ENCODE results near the gene SYNGR3. TPM values are rescaled to one million over a fixed set of nuclear protein-coding genes. Genes with fewer than 3 reads are reported as not detected.

Gene SYNGR3
- polyA plus RNA-seq, 3 donors: 0.20 to 0.29 TPM; not detected in 1

DNA sequence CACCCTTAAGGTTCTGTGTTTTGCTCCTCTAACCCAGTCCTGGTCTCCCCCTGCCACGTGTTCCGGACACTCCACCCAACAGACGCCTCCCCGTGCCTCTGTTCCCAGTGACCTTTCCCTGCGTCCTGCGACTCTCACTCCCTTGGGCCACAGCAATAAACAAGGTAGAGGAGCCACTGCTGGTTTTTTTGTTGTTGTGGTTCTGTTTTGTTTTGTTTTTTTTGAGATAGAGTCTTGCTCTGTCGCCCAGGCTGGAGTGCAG is 26.1 kb downstream of the SYNGR3 start:
- peak overlapping the region; percentile 20 for H3K9ac ChIP-seq (ENCODE audit: insufficient read depth, low read length, poor library complexity, severe bottlenecking)

DNA sequence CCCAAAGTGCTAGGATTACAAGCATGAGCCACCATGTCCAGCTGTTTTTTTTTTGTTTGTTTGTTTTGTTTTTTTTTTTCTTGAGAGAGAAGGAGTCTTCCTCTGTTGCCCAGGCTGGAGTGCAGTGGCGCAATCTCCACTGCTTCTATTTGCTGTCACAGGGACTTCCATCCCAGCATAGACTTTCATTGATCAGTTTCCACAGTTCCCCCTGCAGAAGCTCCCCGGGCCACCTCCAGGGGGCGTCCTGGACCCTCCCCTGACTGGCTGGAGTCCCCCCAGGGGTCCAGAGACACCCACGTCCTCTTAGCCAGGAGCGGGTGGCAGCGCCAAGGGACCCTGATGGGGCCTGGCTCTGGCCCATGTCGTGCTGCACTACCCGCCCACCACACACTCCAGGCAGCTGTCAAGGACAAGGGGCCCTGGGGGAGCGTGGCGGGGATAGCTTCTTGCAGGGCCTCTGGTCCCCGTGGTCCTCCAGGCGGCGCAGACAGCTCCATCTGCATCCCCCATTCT is 26.7 kb downstream of the SYNGR3 start:
- Histone ChIP-seq H3K4me1 (ENCODE audit: control insufficient read depth in 1 of 2, insufficient read depth in 2 of 2, low read length in 2 of 2) (peaks cover 7 to 26% of the 10 kb centered on the region in 2 donors), H3K4me2 (replicated peaks; ENCODE audit: extremely low read depth, low read length, poor library complexity, severe bottlenecking) (no peak overlapping the region), H3K79me2 (ENCODE audit: insufficient read depth, low read length) (no peaks in the 10 kb centered on the region), H3K27ac (ENCODE audit: low read depth in 1 of 2, low read length in 2 of 2) (no peak overlapping the region), H4K20me1 (ENCODE audit: insufficient read depth, low read length) (no peaks in the 10 kb centered on the region), H3K4me3 (replicated peaks in 1 of 3; ENCODE audit: low read depth in 2 of 3, low read length in 3 of 3) (no peak overlapping the region), H3K36me3 (replicated peaks in 1 of 2; ENCODE audit: control insufficient read depth in 1 of 2, insufficient read depth in 2 of 2, low read length in 2 of 2) (no peaks in the 10 kb centered on the region), H3K27me3 (ENCODE audit: control insufficient read depth in 2 of 2, insufficient read depth in 2 of 2, low read length in 2 of 2) (peaks cover 12 to 28% of the 10 kb centered on the region in 2 donors), H2AFZ (ENCODE audit: insufficient read depth, low read depth, low read length, poor library complexity, severe bottlenecking) (no peak overlapping the region), H3K9me3 (replicated peaks in 1 of 2; ENCODE audit: control insufficient read depth in 1 of 2, insufficient read depth in 1 of 2, low read length in 2 of 2) (no peaks in the 10 kb centered on the region), H3K9ac (ENCODE audit: insufficient read depth, low read length, poor library complexity, severe bottlenecking) (no peak overlapping the region)
- DNase-seq: peak in 1 of 3 donors; percentile 30
- peak overlapping the region in 6 of 7 donors; percentile 86 to 93 (median 90) for H3K27ac Mint-ChIP-seq
- no peaks in the 10 kb centered on the region for H3K36me3 Mint-ChIP-seq
- intact Hi-C loops (cut with micrococcal nuclease): no loop called here
- peaks cover 23 to 46% (median 43%) of the 10 kb centered on the region in 3 donors for H3K27me3 Mint-ChIP-seq (ENCODE audit: low read depth in 3 of 3)
- TF ChIP-seq, protein P1, sequence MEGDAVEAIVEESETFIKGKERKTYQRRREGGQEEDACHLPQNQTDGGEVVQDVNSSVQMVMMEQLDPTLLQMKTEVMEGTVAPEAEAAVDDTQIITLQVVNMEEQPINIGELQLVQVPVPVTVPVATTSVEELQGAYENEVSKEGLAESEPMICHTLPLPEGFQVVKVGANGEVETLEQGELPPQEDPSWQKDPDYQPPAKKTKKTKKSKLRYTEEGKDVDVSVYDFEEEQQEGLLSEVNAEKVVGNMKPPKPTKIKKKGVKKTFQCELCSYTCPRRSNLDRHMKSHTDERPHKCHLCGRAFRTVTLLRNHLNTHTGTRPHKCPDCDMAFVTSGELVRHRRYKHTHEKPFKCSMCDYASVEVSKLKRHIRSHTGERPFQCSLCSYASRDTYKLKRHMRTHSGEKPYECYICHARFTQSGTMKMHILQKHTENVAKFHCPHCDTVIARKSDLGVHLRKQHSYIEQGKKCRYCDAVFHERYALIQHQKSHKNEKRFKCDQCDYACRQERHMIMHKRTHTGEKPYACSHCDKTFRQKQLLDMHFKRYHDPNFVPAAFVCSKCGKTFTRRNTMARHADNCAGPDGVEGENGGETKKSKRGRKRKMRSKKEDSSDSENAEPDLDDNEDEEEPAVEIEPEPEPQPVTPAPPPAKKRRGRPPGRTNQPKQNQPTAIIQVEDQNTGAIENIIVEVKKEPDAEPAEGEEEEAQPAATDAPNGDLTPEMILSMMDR (IDR thresholded peaks at IDR 0.05): peak; percentile 54
- 40% methylated on average over 8 of the region's 13 CpGs for WGBS (ENCODE audit: insufficient coverage)
- no peak overlapping the region for H3K4me3 Mint-ChIP-seq
- peaks cover 19% of the 10 kb centered on the region for H3K4me1 Mint-ChIP-seq
- H3K9me3 Mint-ChIP-seq: peaks cover under 1 to 17% (median 5%) of the 10 kb centered on the region in 7 donors

More for the DNA sequence above, 26.1 kb downstream of the SYNGR3 start:
- TF ChIP-seq, protein P1 (IDR thresholded peaks at IDR 0.05): no peak
- Mint-ChIP-seq H3K36me3 (no peaks in the 10 kb centered on the region), H3K9me3 (peaks cover 0 to 12% (median 1%) of the 10 kb centered on the region in 7 donors), H3K27ac (peak overlapping the region; percentile 71 to 93 (median 89)), H3K27me3 (ENCODE audit: low read depth in 3 of 3) (peaks cover 17 to 40% (median 37%) of the 10 kb centered on the region in 3 donors), H3K4me3 (no peak overlapping the region), H3K4me1 (peaks cover 18% of the 10 kb centered on the region)
- intact Hi-C loops (cut with micrococcal nuclease): no loop called here
- WGBS (ENCODE audit: insufficient coverage): 94% methylated on average over 5 of the region's 7 CpGs
- Histone ChIP-seq H2AFZ (ENCODE audit: insufficient read depth, low read depth, low read length, poor library complexity, severe bottlenecking) (peak overlapping the region; percentile 25), H3K79me2 (ENCODE audit: insufficient read depth, low read length) (no peaks in the 10 kb centered on the region), H4K20me1 (ENCODE audit: insufficient read depth, low read length) (no peaks in the 10 kb centered on the region), H3K4me2 (replicated peaks; ENCODE audit: extremely low read depth, low read length, poor library complexity, severe bottlenecking) (no peak overlapping the region), H3K36me3 (replicated peaks in 1 of 2; ENCODE audit: control insufficient read depth in 1 of 2, insufficient read depth in 2 of 2, low read length in 2 of 2) (no peaks in the 10 kb centered on the region), H3K4me3 (replicated peaks in 1 of 3; ENCODE audit: low read depth in 2 of 3, low read length in 3 of 3) (no peak overlapping the region), H3K9me3 (replicated peaks in 1 of 2; ENCODE audit: control insufficient read depth in 1 of 2, insufficient read depth in 1 of 2, low read length in 2 of 2) (no peaks in the 10 kb centered on the region), H3K27me3 (ENCODE audit: control insufficient read depth in 2 of 2, insufficient read depth in 2 of 2, low read length in 2 of 2) (peaks cover 12 to 22% of the 10 kb centered on the region in 2 donors), H3K4me1 (ENCODE audit: control insufficient read depth in 1 of 2, insufficient read depth in 2 of 2, low read length in 2 of 2) (peaks cover 7 to 26% of the 10 kb centered on the region in 2 donors), H3K27ac (ENCODE audit: low read depth in 1 of 2, low read length in 2 of 2) (peak overlapping the region; percentile 63 to 67)
- DNase-seq: no peak

Measured in CD14-positive monocyte (primary cell).